GM19043 (cell line): ENCODE data around the gene ARF1.

Experiments
- ATAC-seq: cut with Tn5 transposase; IDR thresholded peaks from one replicate; pipeline ENCODE4 v1.9.1; 2021; ENCODE audit warnings: low read depth; ENCODE audit not compliant: unreplicated experiment

Gene ARF1

GRCh38 chr1:228114827-228115226 is 32.3 kb downstream of the ARF1 start:
- no peak for ATAC-seq

- no peak for ATAC-seq
These were observed 34.8 kb downstream of the ARF1 start for GRCh38 chr1:228117335-228117734.

- ATAC-seq: no peak
These were observed 35.5 kb downstream of the ARF1 start for GRCh38 chr1:228118040-228118439.

GRCh38 chr1:228120351-228120750 is 37.8 kb downstream of the ARF1 start:
- no peak for ATAC-seq

- ATAC-seq: no peak
These were observed 38.5 kb downstream of the ARF1 start for GRCh38 chr1:228120857-228121489.

- no peak for ATAC-seq
These were observed 40.5 kb downstream of the ARF1 start for GRCh38 chr1:228122921-228123441.

- ATAC-seq: no peak
These were observed 41.0 kb downstream of the ARF1 start for GRCh38 chr1:228123505-228123904.

GRCh38 chr1:228125185-228125584 is 42.7 kb downstream of the ARF1 start:
- ATAC-seq: no peak

GRCh38 chr1:228131766-228132165 is 49.3 kb downstream of the ARF1 start:
- ATAC-seq: no peak

GRCh38 chr1:228134591-228134990 is 52.1 kb downstream of the ARF1 start:
- ATAC-seq: no peak

GRCh38 chr1:228136901-228137300 is 54.4 kb downstream of the ARF1 start:
- no peak for ATAC-seq

- no peak for ATAC-seq
These were observed 57.0 kb downstream of the ARF1 start for GRCh38 chr1:228139406-228139930.

- ATAC-seq: peak; percentile 88
These were observed 57.6 kb downstream of the ARF1 start, which contains the start of gene GUK1 for GRCh38 chr1:228139931-228140723. GUK1 (plus strand) TSS chr1:228140279; CDS start chr1:228140303, 24 bp downstream.

- no peak for ATAC-seq
These were observed 58.3 kb downstream of the ARF1 start for GRCh38 chr1:228140724-228141225.

- no peak for ATAC-seq
These were observed 58.9 kb downstream of the ARF1 start for GRCh38 chr1:228141226-228142044.

GRCh38 chr1:228142155-228142691 is 59.7 kb downstream of the ARF1 start:
- no peak for ATAC-seq

- ATAC-seq: no peak
These were observed 60.2 kb downstream of the ARF1 start for GRCh38 chr1:228142701-228143136.

GRCh38 chr1:228143480-228144192 is 61.1 kb downstream of the ARF1 start:
- ATAC-seq: no peak

- ATAC-seq: no peak
These were observed 61.9 kb downstream of the ARF1 start for GRCh38 chr1:228144193-228144992.
